ENCODE measurements around the gene AMHR2.

AMHR2 gene

GRCh38 chr12:53453953-53454640 is 30.4 kb downstream of the AMHR2 start:
- DNase-seq (ENCODE audit: low read depth), result no peak

- no peak for DNase-seq (ENCODE audit: low read depth)
Measured at GRCh38 chr12:53454707-53455106, 31.1 kb downstream of the AMHR2 start.

DNA sequence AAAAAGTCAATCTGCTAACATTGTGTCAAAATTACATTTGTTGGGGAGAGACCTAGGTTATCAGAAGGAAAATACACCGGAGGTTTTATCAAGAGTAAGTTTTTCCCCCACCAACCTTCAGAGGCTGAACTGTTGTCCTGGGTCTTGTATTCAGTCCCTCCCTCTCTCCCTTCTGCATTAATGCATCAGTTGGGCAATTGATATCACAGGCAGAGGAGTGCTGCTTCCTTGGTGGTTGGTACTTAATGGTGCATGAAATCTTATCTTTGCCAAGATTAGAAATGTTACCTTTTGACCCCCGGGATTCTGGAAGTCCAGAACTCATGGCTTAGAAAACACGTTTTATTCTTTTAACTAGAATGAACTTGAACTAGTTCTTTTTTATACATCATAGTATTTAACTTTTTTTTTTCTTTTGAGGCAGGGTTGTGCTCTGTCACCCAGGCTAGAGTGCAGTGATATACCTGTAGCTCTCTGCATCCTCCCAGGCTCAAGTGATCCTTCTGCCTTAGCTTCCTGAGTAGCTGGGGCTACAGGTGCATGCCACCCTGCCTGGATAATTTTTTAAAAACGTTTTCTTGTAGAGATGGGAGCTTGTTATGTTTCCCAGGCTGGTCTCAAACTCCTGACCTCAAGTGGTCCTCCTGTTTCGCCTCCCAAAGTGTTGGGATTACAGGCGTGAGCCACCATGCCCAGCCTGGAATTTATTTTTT is 33.2 kb downstream of the AMHR2 start:
- no peak for DNase-seq (ENCODE audit: low read depth)

GRCh38 chr12:53459097-53459496 is 35.4 kb downstream of the AMHR2 start:
- no peak for DNase-seq (ENCODE audit: low read depth)

- DNase-seq (ENCODE audit: low read depth), result no peak
Measured at GRCh38 chr12:53461059-53461458, 37.4 kb downstream of the AMHR2 start.

- DNase-seq (ENCODE audit: low read depth), result no peak
Measured at GRCh38 chr12:53461591-53461990, 37.9 kb downstream of the AMHR2 start.

DNA sequence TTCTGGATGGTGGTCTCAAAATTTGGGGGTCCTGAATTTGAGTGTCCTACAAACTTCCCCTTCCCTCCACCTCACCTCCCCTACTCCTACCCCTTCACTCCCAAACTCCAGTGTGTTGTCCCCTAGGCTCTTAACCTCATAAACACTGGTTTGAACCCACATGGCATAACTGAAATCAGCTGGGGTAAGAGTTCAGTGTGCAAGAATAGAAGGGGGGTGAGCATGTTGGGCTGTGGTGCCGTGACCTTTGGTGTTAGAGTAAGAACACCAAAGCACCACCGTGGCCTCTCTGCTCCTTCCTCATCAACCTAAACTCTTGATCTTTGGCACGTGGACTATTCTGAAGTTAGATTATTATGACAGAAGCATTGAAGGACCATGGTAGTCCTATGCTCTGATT is 39.3 kb downstream of the AMHR2 start:
- DNase-seq (ENCODE audit: low read depth), result no peak

DNA sequence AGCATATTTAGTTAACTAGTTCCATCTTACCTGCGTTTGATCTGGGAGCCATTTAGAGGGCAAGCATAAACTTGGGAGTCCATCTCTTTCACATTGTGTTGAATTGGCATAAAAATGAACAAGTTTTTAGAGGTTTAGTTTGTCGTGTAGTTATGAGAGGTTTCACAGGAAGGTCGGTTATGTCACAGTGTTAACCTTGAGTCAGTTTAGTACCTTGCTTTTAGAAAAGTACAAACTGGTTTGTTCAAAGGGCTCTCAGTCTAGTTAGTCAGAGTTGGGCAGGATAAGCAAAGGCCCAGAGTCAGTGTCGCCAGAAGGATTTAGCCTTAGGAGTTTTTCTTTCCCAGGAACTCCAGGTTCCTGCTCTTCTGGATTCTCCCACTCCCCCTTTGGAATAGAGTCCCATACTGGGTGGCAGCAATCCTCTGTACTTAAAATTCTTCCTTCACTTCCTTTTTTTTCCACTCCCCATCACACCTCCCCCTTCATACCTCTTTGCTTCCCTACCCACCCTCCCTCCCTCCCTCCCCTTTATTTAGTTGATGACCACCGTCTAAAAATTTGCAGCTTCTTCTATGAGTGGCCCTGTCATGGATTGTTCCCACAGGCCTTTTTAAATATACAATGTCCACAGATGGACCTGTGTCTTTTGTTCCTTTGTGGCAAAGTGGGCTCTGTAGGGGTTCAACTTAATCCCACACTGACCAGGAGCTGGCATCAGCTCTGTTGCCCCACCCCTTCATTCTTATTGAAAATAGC is 40.3 kb downstream of the AMHR2 start:
- DNase-seq (ENCODE audit: low read depth), result no peak

DNA sequence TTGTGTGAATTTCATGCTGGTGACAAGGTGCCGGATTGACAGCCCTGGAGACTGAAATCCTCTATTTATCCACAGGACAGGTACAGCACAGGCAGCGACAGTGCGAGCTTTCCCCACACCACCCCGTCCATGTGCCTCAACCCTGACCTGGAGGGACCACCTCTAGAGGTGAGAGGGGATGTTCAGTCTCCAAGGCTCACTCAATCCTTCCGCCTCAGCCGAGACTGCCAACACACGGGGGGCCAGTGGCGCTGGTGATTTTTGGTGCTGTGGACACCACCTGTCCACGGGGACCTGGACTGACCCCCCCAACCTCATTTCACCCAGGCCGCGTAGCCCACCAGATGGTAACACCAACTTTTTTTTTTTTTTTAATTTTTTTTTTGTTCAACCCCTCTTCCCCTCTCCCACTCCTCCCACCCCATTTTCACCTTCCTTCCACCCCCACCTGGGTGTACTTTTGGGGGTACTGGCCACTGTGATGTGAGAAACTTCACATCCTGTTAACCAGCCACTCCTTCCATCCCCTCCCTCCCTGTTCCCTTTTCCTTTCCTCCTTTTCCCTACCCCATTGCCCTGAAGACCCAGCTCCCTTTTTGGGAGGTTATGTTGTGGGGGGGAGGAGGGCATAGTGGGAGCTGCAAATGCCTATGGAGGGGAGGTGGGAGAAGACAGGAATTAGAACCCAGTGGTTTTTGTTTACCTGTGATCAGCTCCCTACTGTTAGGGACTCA is 41.2 kb downstream of the AMHR2 start:
- DNase-seq (ENCODE audit: low read depth), result no peak

GRCh38 chr12:53465679-53466078 is 42.0 kb downstream of the AMHR2 start:
- DNase-seq (ENCODE audit: low read depth), result no peak

DNA sequence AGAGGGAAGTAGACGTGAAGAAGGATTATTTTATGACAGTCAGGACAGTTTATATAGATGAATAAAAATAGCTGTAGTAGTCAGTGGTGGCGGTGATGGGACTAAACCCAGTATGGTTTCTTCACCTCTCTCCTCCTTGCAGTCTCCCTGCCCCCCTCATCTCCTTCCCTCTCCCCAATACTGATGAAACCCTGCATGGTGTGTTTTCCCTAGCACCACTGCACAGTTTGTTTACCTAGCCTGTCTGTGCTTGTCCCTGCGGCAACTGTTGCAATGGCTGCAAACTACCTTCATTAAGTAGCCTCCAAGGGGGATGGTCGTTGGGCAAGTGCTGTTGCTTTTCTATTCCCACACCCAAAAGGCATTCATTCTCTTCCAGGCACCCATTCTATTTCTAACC is 43.0 kb downstream of the AMHR2 start:
- no peak for DNase-seq (ENCODE audit: low read depth)

GRCh38 chr12:53467082-53467481 is 43.4 kb downstream of the AMHR2 start:
- DNase-seq (ENCODE audit: low read depth), result no peak

GRCh38 chr12:53467880-53468279 is 44.2 kb downstream of the AMHR2 start:
- no peak for DNase-seq (ENCODE audit: low read depth)

GRCh38 chr12:53468282-53468681 is 44.6 kb downstream of the AMHR2 start:
- no peak for DNase-seq (ENCODE audit: low read depth)

- no peak for DNase-seq (ENCODE audit: low read depth)
Measured at GRCh38 chr12:53472056-53472582, 48.5 kb downstream of the AMHR2 start.

- no peak for DNase-seq (ENCODE audit: low read depth)
Measured at GRCh38 chr12:53474077-53474476, 50.4 kb downstream of the AMHR2 start.

DNA sequence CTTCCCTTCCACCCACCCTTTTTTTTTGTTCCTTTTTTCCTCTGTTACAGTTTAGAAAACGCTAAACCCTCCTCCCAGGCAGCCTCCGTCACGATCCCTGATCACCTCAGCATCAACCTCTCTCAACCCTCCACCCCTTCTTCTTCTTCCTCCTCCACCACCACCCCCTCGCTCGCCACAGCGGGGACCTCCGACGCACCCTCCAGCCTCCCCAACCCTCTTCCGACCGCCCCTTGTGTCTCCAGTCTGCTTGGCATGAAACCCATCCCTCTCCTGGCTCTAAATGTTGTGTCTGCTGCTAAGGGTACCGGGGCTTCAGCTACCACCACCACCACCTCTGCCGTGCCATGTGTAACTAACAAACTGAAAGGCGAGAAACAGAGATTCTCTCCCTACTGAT is 51.2 kb downstream of the AMHR2 start:
- no peak for DNase-seq (ENCODE audit: low read depth)

GRCh38 chr12:53476769-53477209 is 53.1 kb downstream of the AMHR2 start:
- no peak for DNase-seq (ENCODE audit: low read depth)

DNA sequence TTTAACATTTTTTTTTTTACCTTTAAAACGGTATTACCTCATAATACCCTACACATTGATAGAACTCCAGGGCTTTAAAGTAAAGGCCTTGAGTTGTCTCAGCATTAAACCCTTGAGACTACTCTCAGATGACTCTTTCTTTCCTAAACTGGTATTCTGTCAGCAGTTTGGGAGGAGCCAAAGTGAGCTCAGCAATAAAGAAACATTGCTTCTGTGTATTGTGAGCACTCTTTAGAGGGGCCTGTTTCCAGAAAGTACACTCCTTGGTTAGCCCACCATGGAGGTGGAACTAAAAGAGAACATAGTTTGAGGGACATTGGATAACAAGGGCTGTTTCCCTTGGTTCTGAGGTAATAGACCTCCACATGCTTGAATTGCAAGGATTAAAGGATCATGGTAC is 55.2 kb downstream of the AMHR2 start:
- DNase-seq (ENCODE audit: low read depth), result no peak

DNA sequence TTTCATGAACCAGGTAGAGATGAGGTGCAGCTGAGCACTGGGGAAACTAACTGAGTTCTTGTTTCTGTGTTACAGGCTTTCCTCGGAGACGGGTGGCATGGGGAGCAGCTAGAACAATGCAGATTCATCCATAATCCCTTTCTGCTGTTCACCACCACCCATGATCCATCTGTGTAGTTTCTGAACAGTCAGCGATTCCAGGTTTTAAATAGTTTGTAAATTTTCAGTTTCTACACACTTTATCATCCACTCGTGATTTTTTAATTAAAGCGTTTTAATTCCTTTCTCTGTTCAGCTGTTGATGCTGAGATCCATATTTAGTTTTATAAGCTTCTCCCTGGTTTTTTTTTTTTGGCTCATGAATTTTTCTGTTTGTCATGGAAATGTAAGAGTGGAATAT is 55.7 kb downstream of the AMHR2 start:
- no peak for DNase-seq (ENCODE audit: low read depth)

- DNase-seq (ENCODE audit: low read depth), result no peak
Measured at GRCh38 chr12:53480491-53481442, 57.1 kb downstream of the AMHR2 start.
